Transverse colon (tissue), 4 donors: ENCODE data around the gene OSTN. TPM values are rescaled to one million over a fixed set of nuclear protein-coding genes. Genes with fewer than 3 reads are reported as not detected.
"Not testable (repeated sequence)": the region's sequence is repeated elsewhere in the genome, so short reads cannot be mapped to it uniquely, and the experiment has no call there.

ENCODE experiments used
- DNase-seq: peaks from one replicate; pipeline ENCODE4 v3.0.0-alpha.2; 2019
- H3K27ac ChIP-seq, 4 donors: fragments of 200-600 bp; sonication (generic); 2 replicates each; pipeline ENCODE4 v1.5.1; 2016 to 2018; ENCODE audit warnings: inconsistent platforms in 4 of 4
- H3K27me3 ChIP-seq: fragments of 200-600 bp; sonication (generic); 2 replicates; pipeline ENCODE4 v1.5.1; 2017; ENCODE audit warnings: inconsistent platforms
- H3K36me3 ChIP-seq, 4 donors: fragments of 200-600 bp; sonication (generic); 2 replicates each; pipeline ENCODE4 v1.5.1; 2017 to 2019; ENCODE audit warnings: inconsistent platforms in 4 of 4
- H3K4me1 ChIP-seq, 4 donors: fragments of 200-600 bp; sonication (generic); 2 replicates each; pipeline ENCODE4 v1.5.1; 2017 to 2020; ENCODE audit warnings: inconsistent platforms in 4 of 4
- H3K4me3 ChIP-seq, 4 donors: fragments of 200-600 bp; sonication (generic); 1 replicate in 1 of 4; 2 replicates in 3 of 4; pipeline versions ENCODE4 v1.5.1 to v1.6.1; 2017 to 2019; ENCODE audit warnings: inconsistent platforms in 4 of 4
- H3K9me3 ChIP-seq, 2 donors: fragments of 200-600 bp; sonication (generic); 2 replicates each; pipeline ENCODE4 v1.5.1; 2017 to 2019; ENCODE audit warnings: inconsistent platforms in 2 of 2
- CTCF ChIP-seq, 5 experiments: fragments of 200-600 bp in 3 of 5; fragments of 450-650 bp in 2 of 5; sonication (generic) in 3 of 5; IDR thresholded peaks; 1 replicate in 2 of 5; 2 replicates in 3 of 5; pipeline ENCODE4 v1.5.1; 2016 to 2017; ENCODE audit warnings: antibody characterized with exemption in 5 of 5, inconsistent platforms in 3 of 5, mild to moderate bottlenecking in 2 of 5, moderate library complexity in 1 of 5
- EP300 ChIP-seq: sonication (generic); formaldehyde crosslinking; IDR thresholded peaks from one replicate; pipeline ENCODE4 v1.6.1; 2017; ENCODE audit warnings: antibody characterized with exemption, low read depth
- POLR2A ChIP-seq: fragments of 450-650 bp; IDR thresholded peaks from one replicate; pipeline ENCODE4 v1.6.1; 2016; ENCODE audit warnings: antibody characterized with exemption, mild to moderate bottlenecking, moderate library complexity
- POLR2AphosphoS5 ChIP-seq, 3 donors: sonication (generic); formaldehyde crosslinking; IDR thresholded peaks; one replicate each; pipeline ENCODE4 v1.6.1; 2016; ENCODE audit warnings: antibody characterized with exemption in 3 of 3
- WGBS, 2 donors: methylation state at CpG; one replicate each; pipeline ENCODE4 v1.1.5; 2018; ENCODE audit warnings: low coverage in 1 of 2; 5-methylcytosine and 5-hydroxymethylcytosine counted together
- in situ Hi-C, 4 donors: fragments of 200-750 bp; cut with MboI; loops; one replicate each; pipeline versions ENCODE4 v1.15.0 to v1.15.1; 2017; ENCODE audit warnings: low sequenced_read_pairs in 3 of 4, low pct_ligation_motif_present in 1 of 4, low pct_unique_long_range_greater_than_20kb in 1 of 4
- intact Hi-C: fragments of 100-400 bp; cut with DNase I; formaldehyde crosslinking; loops from one replicate; pipeline ENCODE4 v1.15.1; 2023; ENCODE audit warnings: low total_unique reads
- total RNA-seq, 4 donors: library from RNA; depleted of rRNA; stranded (reverse); fragments of >200 nt; gene quantifications; one replicate each; pipeline ENCODE4 v1.1.0, GENCODE V29; 2016

OSTN gene
- total RNA-seq, 4 donors from 2014 or later, result 0.14 to 0.16 TPM; not detected in 2

GRCh38 chr3:191262650-191263049 is 63.6 kb downstream of the OSTN start:
- in situ Hi-C loops (no loop called here), intact Hi-C loops (no loop called here)
- Histone ChIP-seq H3K36me3 (no peaks in the 10 kb centered on the region), H3K9me3 (no peaks in the 10 kb centered on the region), H3K4me3 (no peak overlapping the region), H3K27me3 (no peaks in the 10 kb centered on the region), H3K27ac (no peak overlapping the region), H3K4me1 (no peaks in the 10 kb centered on the region)
- TF ChIP-seq POLR2AphosphoS5 (IDR thresholded peaks at IDR 0.05) (no peak), POLR2A (no peak)
- no peak for DNase-seq
- WGBS, 2 donors, result 65 to 75% methylated on average over 1 of the region's 1 CpG

- TF ChIP-seq EP300 (no peak), POLR2A (no peak), POLR2AphosphoS5 (IDR thresholded peaks at IDR 0.05) (no peak), CTCF (IDR thresholded peaks at IDR 0.05) (no peak)
- H3K27ac ChIP-seq, result no peak overlapping the region
- in situ Hi-C loops, result no loop called here
- H3K9me3 ChIP-seq, result no peaks in the 10 kb centered on the region
- H3K27me3 ChIP-seq, result no peaks in the 10 kb centered on the region
- no peak overlapping the region for H3K4me3 ChIP-seq
- intact Hi-C loops, result no loop called here
- no peak for DNase-seq
- H3K36me3 ChIP-seq, result no peaks in the 10 kb centered on the region
- H3K4me1 ChIP-seq, result no peaks in the 10 kb centered on the region
These were observed 64.3 kb downstream of the OSTN start for GRCh38 chr3:191263365-191263764.

GRCh38 chr3:191263850-191264249 is 64.8 kb downstream of the OSTN start:
- in situ Hi-C loops, result no loop called here
- no peak for DNase-seq
- H3K4me1 ChIP-seq, result no peaks in the 10 kb centered on the region
- no peaks in the 10 kb centered on the region for H3K9me3 ChIP-seq
- H3K4me3 ChIP-seq, result no peak overlapping the region
- H3K27ac ChIP-seq, result no peak overlapping the region
- no peaks in the 10 kb centered on the region for H3K27me3 ChIP-seq
- TF ChIP-seq POLR2A (no peak), CTCF (IDR thresholded peaks at IDR 0.05) (no peak), POLR2AphosphoS5 (IDR thresholded peaks at IDR 0.05) (no peak), EP300 (no peak)
- 60 to 61% methylated on average over 3 of the region's 3 CpGs for WGBS, 2 donors
- intact Hi-C loops, result no loop called here
- H3K36me3 ChIP-seq, result no peaks in the 10 kb centered on the region

- no peak for DNase-seq
- Histone ChIP-seq H3K27me3 (no peaks in the 10 kb centered on the region), H3K27ac (no peak overlapping the region), H3K36me3 (no peaks in the 10 kb centered on the region), H3K4me3 (no peak overlapping the region), H3K4me1 (no peaks in the 10 kb centered on the region), H3K9me3 (no peaks in the 10 kb centered on the region)
- intact Hi-C loops (no loop called here), in situ Hi-C loops (no loop called here)
- TF ChIP-seq EP300, result no peak
- no peak for TF ChIP-seq CTCF (IDR thresholded peaks at IDR 0.05)
- no peak for TF ChIP-seq POLR2A
- no peak for TF ChIP-seq POLR2AphosphoS5 (IDR thresholded peaks at IDR 0.05)
These were observed 69.7 kb downstream of the OSTN start for GRCh38 chr3:191268737-191269136.

- WGBS, 2 donors, result 47 to 65% methylated on average over 4 to 5 of the region's 5 CpGs
- Histone ChIP-seq H3K4me3 (no peak overlapping the region), H3K36me3 (no peaks in the 10 kb centered on the region), H3K27me3 (no peaks in the 10 kb centered on the region), H3K9me3 (no peaks in the 10 kb centered on the region), H3K4me1 (no peaks in the 10 kb centered on the region), H3K27ac (no peak overlapping the region)
- DNase-seq, result no peak
- TF ChIP-seq POLR2AphosphoS5 (IDR thresholded peaks at IDR 0.05), result no peak
- no peak for TF ChIP-seq CTCF (IDR thresholded peaks at IDR 0.05)
- TF ChIP-seq EP300, result no peak
- no peak for TF ChIP-seq POLR2A
- in situ Hi-C loops, result no loop called here
- intact Hi-C loops, result no loop called here
These were observed 70.4 kb downstream of the OSTN start for GRCh38 chr3:191269289-191270085.

GRCh38 chr3:191275244-191275643 is 76.2 kb downstream of the OSTN start:
- H3K4me3 ChIP-seq, in situ Hi-C loops, intact Hi-C loops, H3K4me1 ChIP-seq, H3K27me3 ChIP-seq, H3K36me3 ChIP-seq, H3K27ac ChIP-seq, DNase-seq, H3K9me3 ChIP-seq: not testable (repeated sequence)
- WGBS, 2 donors, result 81 to 91% methylated on average over 14 of the region's 14 CpGs
